AG09309 (cell line): ENCODE data around the gene MATK.
"Not testable (repeated sequence)": the region's sequence is repeated elsewhere in the genome, so short reads cannot be mapped to it uniquely, and the experiment has no call there.

Source experiments
- DNase-seq: peaks from one replicate; pipeline ENCODE4 v3.0.0-alpha.2; 2010; ENCODE audit warnings: low read depth
- H3K4me3 ChIP-seq: 2 replicates; pipeline ENCODE4 v1.5.1; 2011; ENCODE audit warnings: mild to moderate bottlenecking, low read depth, low read length, moderate library complexity; ENCODE audit not compliant: control insufficient read depth
- TF ChIP-seq, protein P1 (sequence below): IDR thresholded peaks from 2 replicates; pipeline ENCODE4 v1.5.1; 2011; ENCODE audit warnings: mild to moderate bottlenecking, low read depth, low read length, inconsistent platforms; ENCODE audit not compliant: insufficient read depth, control insufficient read depth; ENCODE audit errors: missing control alignments

Gene MATK

DNA sequence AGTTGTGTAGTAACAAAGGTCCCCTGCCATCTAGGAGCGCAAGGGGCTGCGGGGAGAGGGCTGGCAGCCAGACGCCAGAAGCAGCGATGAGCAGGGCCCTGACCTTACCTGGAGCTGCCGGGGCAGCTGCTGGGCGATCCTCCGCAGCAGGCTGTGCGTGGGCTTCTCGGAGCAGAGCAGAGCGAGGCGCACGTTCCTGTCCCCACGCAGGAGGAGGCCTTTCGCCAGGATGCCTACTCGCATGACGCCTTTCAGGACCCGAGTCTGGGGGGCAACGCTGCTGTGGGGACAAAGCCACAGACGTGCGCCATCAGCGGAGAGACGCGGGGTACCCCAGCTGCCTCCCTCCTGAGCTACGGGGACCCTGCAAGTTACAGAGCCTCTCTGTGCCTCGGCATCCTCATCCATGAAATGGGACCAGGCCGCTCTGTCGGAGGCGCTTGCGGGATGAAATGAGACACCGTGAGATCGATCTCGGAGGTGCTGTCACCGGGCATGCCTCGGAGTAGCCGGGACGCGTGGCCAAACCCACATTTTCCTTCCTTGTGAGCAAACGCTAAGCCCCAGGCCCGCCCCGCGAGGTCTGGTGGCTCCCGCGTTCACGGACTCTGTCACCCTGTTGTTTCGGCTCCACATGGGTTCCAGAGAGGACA, 30.5 kb upstream of the MATK start:
- TF ChIP-seq, protein P1, sequence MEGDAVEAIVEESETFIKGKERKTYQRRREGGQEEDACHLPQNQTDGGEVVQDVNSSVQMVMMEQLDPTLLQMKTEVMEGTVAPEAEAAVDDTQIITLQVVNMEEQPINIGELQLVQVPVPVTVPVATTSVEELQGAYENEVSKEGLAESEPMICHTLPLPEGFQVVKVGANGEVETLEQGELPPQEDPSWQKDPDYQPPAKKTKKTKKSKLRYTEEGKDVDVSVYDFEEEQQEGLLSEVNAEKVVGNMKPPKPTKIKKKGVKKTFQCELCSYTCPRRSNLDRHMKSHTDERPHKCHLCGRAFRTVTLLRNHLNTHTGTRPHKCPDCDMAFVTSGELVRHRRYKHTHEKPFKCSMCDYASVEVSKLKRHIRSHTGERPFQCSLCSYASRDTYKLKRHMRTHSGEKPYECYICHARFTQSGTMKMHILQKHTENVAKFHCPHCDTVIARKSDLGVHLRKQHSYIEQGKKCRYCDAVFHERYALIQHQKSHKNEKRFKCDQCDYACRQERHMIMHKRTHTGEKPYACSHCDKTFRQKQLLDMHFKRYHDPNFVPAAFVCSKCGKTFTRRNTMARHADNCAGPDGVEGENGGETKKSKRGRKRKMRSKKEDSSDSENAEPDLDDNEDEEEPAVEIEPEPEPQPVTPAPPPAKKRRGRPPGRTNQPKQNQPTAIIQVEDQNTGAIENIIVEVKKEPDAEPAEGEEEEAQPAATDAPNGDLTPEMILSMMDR = no peak
- no peak for DNase-seq

DNA sequence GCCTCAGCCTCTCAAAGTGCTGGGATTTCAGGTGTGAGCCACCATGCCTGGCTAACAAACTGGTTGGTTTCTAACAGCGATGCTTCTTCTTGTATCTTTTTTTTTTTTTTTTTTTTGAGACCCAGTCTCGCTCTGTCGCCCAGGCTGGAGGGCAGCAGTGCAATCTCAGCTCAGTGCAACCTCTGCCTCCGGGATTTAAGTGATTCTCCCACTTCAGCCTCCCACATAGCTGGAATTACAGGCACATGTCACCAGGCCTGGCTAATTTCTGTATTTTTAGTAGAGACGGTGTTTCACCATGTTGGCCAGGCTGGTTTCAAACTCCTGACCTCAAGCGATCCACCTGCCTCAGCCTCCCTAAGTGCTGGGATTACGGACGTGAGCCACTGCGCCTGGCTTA, 30.0 kb upstream of the MATK start:
- H3K4me3 ChIP-seq, DNase-seq: not testable (repeated sequence)

More for the DNA sequence above, 30.5 kb upstream of the MATK start:
- H3K4me3 ChIP-seq = no peak overlapping the region

DNA sequence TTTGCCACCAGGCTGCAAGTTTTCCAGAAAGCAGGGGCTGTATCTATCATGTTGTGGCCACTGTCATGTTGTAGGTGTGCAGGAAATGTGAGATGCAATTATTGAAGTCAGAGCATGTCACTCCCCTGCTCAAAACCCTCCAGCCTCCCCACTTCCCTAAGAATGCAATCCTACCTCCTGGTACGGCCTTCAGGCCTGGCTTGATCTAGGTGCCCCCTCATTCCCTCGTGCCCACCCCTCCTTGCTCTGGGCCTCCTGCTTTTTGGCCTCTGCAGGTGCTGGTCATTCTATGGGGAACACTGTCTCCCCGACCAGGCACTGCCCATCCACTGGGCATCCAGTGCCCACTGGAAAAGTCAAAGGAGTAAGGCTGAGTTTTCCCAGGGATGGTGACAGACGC, 28.5 kb upstream of the MATK start:
- TF ChIP-seq, protein P1 = no peak
- H3K4me3 ChIP-seq = no peak overlapping the region
- DNase-seq = no peak

DNA sequence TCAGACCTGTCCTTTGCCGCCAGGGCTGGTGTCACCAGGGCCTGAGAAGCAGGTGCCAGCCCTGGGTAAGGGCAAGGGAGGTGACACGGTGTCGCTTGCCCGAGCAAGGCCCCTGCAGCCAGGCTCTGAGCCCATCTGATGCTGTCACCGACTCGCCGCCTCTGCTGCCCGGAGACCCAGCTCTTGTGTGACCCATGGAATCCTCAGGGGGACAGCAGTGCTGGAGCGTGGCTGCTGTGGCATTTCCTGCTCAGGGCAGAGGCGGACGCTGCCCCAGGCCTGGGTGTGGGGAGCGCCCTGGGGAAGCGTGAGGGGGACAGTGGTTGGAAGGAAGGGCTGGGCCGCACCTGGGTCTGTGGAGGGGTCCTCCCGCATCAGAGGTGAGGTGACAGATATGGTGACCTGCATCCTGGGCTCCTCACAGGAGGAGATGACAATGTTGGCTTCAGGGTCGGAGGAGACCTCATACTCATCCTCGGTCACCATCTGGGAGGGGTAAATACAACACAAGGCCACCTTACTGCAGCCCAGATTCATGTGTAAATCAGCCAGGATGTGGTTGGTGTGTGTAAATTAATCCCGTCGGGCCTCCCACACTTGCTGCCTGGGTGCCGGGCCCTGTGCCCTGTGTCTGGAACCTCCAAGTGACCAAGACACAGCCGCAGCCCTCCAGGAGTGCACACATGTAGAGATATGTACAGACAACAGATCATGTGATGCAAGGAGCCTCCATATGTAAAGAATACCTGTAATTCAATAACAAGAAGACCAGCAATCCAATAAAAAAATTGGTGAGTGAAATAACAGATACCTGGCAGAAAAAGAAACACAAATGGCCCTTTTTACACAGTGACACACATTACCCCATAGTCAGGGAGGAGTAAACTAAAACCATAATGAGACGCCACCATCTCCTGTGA, 27.6 kb upstream of the MATK start:
- TF ChIP-seq, protein P1 = no peak
- no peak overlapping the region for H3K4me3 ChIP-seq
- no peak for DNase-seq

DNA sequence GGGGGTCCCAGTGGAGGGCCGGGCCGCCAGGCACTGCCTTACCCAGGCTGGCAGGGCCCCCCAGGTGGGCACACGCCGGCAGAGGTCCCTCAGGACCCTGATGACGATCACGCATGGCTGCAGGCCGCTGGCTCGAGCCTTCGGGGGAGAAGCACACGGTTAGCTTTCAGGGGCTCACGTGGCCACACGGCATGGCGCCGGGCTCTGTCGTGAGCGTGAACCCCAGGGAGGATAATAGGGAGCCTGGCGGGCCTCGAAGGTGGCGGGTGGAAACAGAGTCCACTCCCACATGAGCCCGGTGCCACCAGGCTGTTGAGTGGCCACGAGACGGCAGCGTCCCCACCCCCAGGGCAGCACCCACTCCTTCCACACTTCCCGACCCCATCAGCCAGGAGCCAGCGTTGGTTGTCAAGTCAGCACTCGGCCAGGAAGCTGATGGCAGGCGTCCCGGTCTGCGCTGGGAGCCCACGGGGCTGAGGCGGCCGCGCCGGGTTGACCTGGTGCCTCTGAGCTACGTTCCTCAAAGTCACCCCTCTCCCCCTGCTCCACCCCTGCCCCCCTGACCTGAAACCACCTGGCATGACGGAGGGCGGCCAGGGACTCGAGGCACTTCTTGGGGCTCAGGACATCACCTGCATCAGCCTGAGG, 24.7 kb upstream of the MATK start:
- TF ChIP-seq, protein P1 = no peak
- DNase-seq = no peak
- H3K4me3 ChIP-seq = no peak overlapping the region

DNA sequence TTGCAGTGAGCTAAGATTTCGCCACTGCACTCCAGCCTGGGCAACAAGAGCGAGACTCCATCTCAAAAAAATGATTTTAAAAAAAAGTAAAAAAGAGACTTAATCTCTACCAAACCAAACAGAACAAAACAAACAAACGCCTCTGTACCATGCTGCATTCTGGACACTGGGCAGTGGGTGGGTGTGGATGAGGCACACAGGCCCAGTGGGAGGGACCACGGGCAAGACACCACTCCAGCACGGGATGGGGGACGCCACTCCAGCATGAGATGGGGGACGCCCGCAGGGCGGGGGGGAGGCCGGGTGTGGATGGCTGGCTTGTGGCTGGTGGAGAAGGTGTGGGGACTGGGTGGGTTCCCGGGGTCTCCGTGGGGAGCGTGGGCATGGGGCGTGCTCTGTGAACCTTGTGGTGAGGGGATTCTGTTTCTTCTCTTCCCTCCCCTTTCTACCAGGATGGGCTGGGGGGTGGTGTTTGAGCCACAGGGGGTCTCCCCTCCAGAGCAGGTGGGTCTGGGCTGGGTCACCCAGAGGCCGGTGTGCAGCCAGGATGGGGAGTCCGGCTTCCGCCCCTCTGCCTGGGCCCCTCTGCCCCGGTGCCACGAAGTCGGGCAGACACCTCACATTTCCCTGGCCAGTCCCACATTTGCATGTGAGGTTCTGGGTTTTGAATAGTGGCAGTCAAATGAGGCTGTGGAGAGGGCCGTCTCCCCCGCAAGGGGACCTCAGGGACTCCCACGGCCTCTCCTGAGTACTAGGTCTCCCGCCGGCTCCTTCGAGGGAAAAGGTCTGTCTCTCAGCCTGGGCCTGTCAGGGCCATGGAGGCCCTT, 23.9 kb upstream of the MATK start:
- no peak overlapping the region for H3K4me3 ChIP-seq
- no peak for DNase-seq
- TF ChIP-seq, protein P1 = no peak
